HEK293 (cell line): ENCODE data around the gene POLR3GL.

Experiments
- BCL11A ChIP-seq: fragments of 450-650 bp; formaldehyde crosslinking; IDR thresholded peaks from 2 replicates; pipeline ENCODE4 v1.5.1; 2016; ENCODE audit warnings: low read depth, missing biosample characterization, missing genetic modification characterization
- BCL11B ChIP-seq: fragments of 450-650 bp; formaldehyde crosslinking; IDR thresholded peaks from 2 replicates; pipeline ENCODE4 v1.5.1; 2016; ENCODE audit warnings: low read depth, missing biosample characterization, missing genetic modification characterization
- CTCF ChIP-seq: fragments of 450-650 bp; formaldehyde crosslinking; IDR thresholded peaks from 2 replicates; pipeline ENCODE4 v1.5.1; 2016; ENCODE audit warnings: missing biosample characterization, missing genetic modification characterization
- KLF16 ChIP-seq: fragments of 450-650 bp; formaldehyde crosslinking; IDR thresholded peaks from 2 replicates; pipeline ENCODE4 v1.5.1; 2017; ENCODE audit warnings: missing biosample characterization, missing genetic modification characterization
- MZF1 ChIP-seq: fragments of 450-650 bp; formaldehyde crosslinking; IDR thresholded peaks from 2 replicates; pipeline ENCODE4 v1.5.1; 2017; ENCODE audit warnings: missing biosample characterization, missing genetic modification characterization, borderline replicate concordance
- PATZ1 ChIP-seq: fragments of 450-650 bp; formaldehyde crosslinking; IDR thresholded peaks from 2 replicates; pipeline ENCODE4 v1.5.1; 2016; ENCODE audit warnings: missing biosample characterization, missing genetic modification characterization
- SP7 ChIP-seq: fragments of 450-650 bp; formaldehyde crosslinking; IDR thresholded peaks from 2 replicates; pipeline ENCODE4 v1.5.1; 2016; ENCODE audit warnings: missing biosample characterization, missing genetic modification characterization
- ZBTB11 ChIP-seq: fragments of 450-650 bp; formaldehyde crosslinking; conservative IDR thresholded peaks from 2 replicates; pipeline ENCODE4 v1.5.1; 2016; ENCODE audit warnings: low read depth, missing biosample characterization, missing genetic modification characterization
- ZBTB20 ChIP-seq: fragments of 450-650 bp; formaldehyde crosslinking; IDR thresholded peaks from 2 replicates; pipeline ENCODE4 v1.5.1; 2016; ENCODE audit warnings: missing biosample characterization, missing genetic modification characterization
- ZBTB8A ChIP-seq: fragments of 450-650 bp; formaldehyde crosslinking; IDR thresholded peaks from 2 replicates; pipeline ENCODE4 v1.5.1; 2016; ENCODE audit warnings: missing biosample characterization, missing genetic modification characterization
- ZFP69B ChIP-seq: fragments of 450-650 bp; formaldehyde crosslinking; IDR thresholded peaks from 2 replicates; pipeline ENCODE4 v1.5.1; 2016; ENCODE audit warnings: missing biosample characterization, missing genetic modification characterization
- ZNF112 ChIP-seq: fragments of 450-650 bp; formaldehyde crosslinking; IDR thresholded peaks from 2 replicates; pipeline ENCODE4 v1.5.0; 2017; ENCODE audit warnings: missing biosample characterization, missing genetic modification characterization
- ZNF169 ChIP-seq: fragments of 450-650 bp; formaldehyde crosslinking; IDR thresholded peaks from 2 replicates; pipeline ENCODE4 v1.5.1; 2016; ENCODE audit warnings: missing biosample characterization, missing genetic modification characterization
- ZNF24 ChIP-seq: fragments of 450-650 bp; formaldehyde crosslinking; IDR thresholded peaks from 2 replicates; pipeline ENCODE4 v1.5.1; 2016; ENCODE audit warnings: missing biosample characterization, missing genetic modification characterization
- ZNF362 ChIP-seq: fragments of 450-650 bp; formaldehyde crosslinking; IDR thresholded peaks from 2 replicates; pipeline ENCODE4 v1.5.1; 2016; ENCODE audit warnings: missing biosample characterization, missing genetic modification characterization
- ZNF398 ChIP-seq: fragments of 450-650 bp; formaldehyde crosslinking; IDR thresholded peaks from 2 replicates; pipeline ENCODE4 v1.5.1; 2017; ENCODE audit warnings: missing biosample characterization, missing genetic modification characterization
- ZNF548 ChIP-seq: fragments of 450-650 bp; formaldehyde crosslinking; IDR thresholded peaks from 2 replicates; pipeline ENCODE4 v1.5.1; 2016; ENCODE audit warnings: missing biosample characterization, missing genetic modification characterization
- ZNF571 ChIP-seq: fragments of 450-650 bp; formaldehyde crosslinking; IDR thresholded peaks from 2 replicates; pipeline ENCODE4 v1.5.0; 2017; ENCODE audit warnings: missing biosample characterization, missing genetic modification characterization
- ZNF580 ChIP-seq: fragments of 450-650 bp; formaldehyde crosslinking; IDR thresholded peaks from 2 replicates; pipeline ENCODE4 v1.5.1; 2016; ENCODE audit warnings: missing biosample characterization, missing genetic modification characterization
- ZNF600 ChIP-seq: fragments of 450-650 bp; formaldehyde crosslinking; IDR thresholded peaks from 2 replicates; pipeline ENCODE4 v1.5.1; 2016; ENCODE audit warnings: missing biosample characterization, missing genetic modification characterization
- ZNF629 ChIP-seq: fragments of 450-650 bp; formaldehyde crosslinking; IDR thresholded peaks from 2 replicates; pipeline ENCODE4 v1.5.1; 2017; ENCODE audit warnings: missing biosample characterization, missing genetic modification characterization
- ZNF639 ChIP-seq: fragments of 450-650 bp; formaldehyde crosslinking; IDR thresholded peaks from 2 replicates; pipeline ENCODE4 v1.5.1; 2016; ENCODE audit warnings: missing biosample characterization, missing genetic modification characterization
- ZNF776 ChIP-seq: fragments of 450-650 bp; formaldehyde crosslinking; IDR thresholded peaks from 2 replicates; pipeline ENCODE4 v1.5.0; 2017; ENCODE audit warnings: missing biosample characterization, missing genetic modification characterization, borderline replicate concordance
- ZNF791 ChIP-seq: fragments of 450-650 bp; formaldehyde crosslinking; IDR thresholded peaks from 2 replicates; pipeline ENCODE4 v1.5.1; 2016; ENCODE audit warnings: missing biosample characterization, missing genetic modification characterization
- ZNF843 ChIP-seq: fragments of 450-650 bp; formaldehyde crosslinking; IDR thresholded peaks from 2 replicates; pipeline ENCODE4 v1.5.1; 2016; ENCODE audit warnings: missing biosample characterization, missing genetic modification characterization
- ZSCAN4 ChIP-seq: fragments of 450-650 bp; formaldehyde crosslinking; IDR thresholded peaks from 2 replicates; pipeline ENCODE4 v1.5.1; 2017; ENCODE audit warnings: missing biosample characterization, missing genetic modification characterization

The POLR3GL gene

GRCh38 chr1:145927063-145927886 lies 37.2 kb upstream of the POLR3GL start, which contains the start of gene RBM8A (continued):
- TF ChIP-seq ZNF362 (no peak), ZNF112 (no peak), ZNF24 (tag by site-specific recombination) (peak; percentile 84; the same call in 1 of the 2 replicates), ZNF580 (tag by site-specific recombination) (peak; percentile 86), ZNF600 (peak; percentile 73), ZSCAN4 (tag by site-specific recombination) (no peak; the same call in 1 of the 2 replicates), BCL11A (tag by site-specific recombination) (peak; percentile 80; the same call in 1 of the 2 replicates), MZF1 (no peak; the same call in 1 of the 2 replicates), ZNF791 (tag by site-specific recombination) (no peak), ZNF843 (tag by site-specific recombination) (peak; percentile 79), ZBTB20 (peak; percentile 76), ZNF398 (peak; percentile 65), ZFP69B (tag by site-specific recombination) (peak; percentile 72), PATZ1 (peak; percentile 77), ZNF629 (peak; percentile 80), ZNF571 (no peak), ZNF169 (no peak), SP7 (tag by site-specific recombination) (peak; percentile 87), ZBTB8A (peak; percentile 58), ZBTB11 (peak; percentile 63), ZNF548 (tag by site-specific recombination) (no peak), KLF16 (tag by site-specific recombination) (peak; percentile 99), CTCF (peak; percentile 98), BCL11B (tag by site-specific recombination) (peak; percentile 60; the same call in 1 of the 2 replicates), ZNF639 (tag by site-specific recombination) (peak; percentile 82), ZNF776 (tag by site-specific recombination) (no peak)
